Upper lobe of right lung (tissue), 1 donor: ENCODE results near the gene ZNF446. TPM values are rescaled to one million over a fixed set of nuclear protein-coding genes. Genes with fewer than 3 reads are reported as not detected.
"Not testable (repeated sequence)": the region's sequence is repeated elsewhere in the genome, so short reads cannot be mapped to it uniquely, and the experiment has no call there.

Experiments
- ATAC-seq: fragments of 200-7000 bp; cut with Tn5 transposase; one replicate; pipeline ENCODE4 v1.9.1; 2020; ENCODE audit warnings: mild to moderate bottlenecking, moderate library complexity
- DNase-seq: peaks from one replicate; pipeline ENCODE4 v3.0.0-alpha.2; 2020
- H3K27ac ChIP-seq: fragments of 200-600 bp; one replicate; pipeline ENCODE4 v1.8.0; 2022
- H3K27me3 ChIP-seq: fragments of 200-600 bp; one replicate; pipeline ENCODE4 v1.8.0; 2022; ENCODE audit warnings: mild to moderate bottlenecking
- H3K36me3 ChIP-seq: fragments of 200-600 bp; one replicate; pipeline ENCODE4 v1.8.0; 2022
- H3K4me1 ChIP-seq: fragments of 200-600 bp; one replicate; pipeline ENCODE4 v1.8.0; 2022
- H3K4me3 ChIP-seq: fragments of 200-600 bp; one replicate; pipeline ENCODE4 v1.8.0; 2022; ENCODE audit warnings: mild to moderate bottlenecking
- H3K9me3 ChIP-seq: fragments of 200-600 bp; one replicate; pipeline ENCODE4 v1.8.0; 2022
- intact Hi-C: fragments of 100-400 bp; cut with DNase I; formaldehyde crosslinking; loops from one replicate; pipeline ENCODE4 v1.11.0; 2022
- total RNA-seq: library from RNA; stranded (reverse); fragmentation: NEBNext Ultra II Directional; extraction: Animal tissue kit (Norgen Biotek cat#: 25700); gene quantifications from one replicate; pipeline ENCODE4 v1.2.1, GENCODE V29; 2021
- TF ChIP-seq, protein P1 (sequence below): fragments of 200-600 bp; IDR thresholded peaks from one replicate; pipeline ENCODE4 v1.8.0; 2022; ENCODE audit warnings: antibody characterized with exemption
- donor health status: DM: no; HTN: yes; CAD: no; lungs with severe emphysema.

Gene ZNF446
- total RNA-seq, 1 donor from 2014 or later: 8.8 TPM

DNA sequence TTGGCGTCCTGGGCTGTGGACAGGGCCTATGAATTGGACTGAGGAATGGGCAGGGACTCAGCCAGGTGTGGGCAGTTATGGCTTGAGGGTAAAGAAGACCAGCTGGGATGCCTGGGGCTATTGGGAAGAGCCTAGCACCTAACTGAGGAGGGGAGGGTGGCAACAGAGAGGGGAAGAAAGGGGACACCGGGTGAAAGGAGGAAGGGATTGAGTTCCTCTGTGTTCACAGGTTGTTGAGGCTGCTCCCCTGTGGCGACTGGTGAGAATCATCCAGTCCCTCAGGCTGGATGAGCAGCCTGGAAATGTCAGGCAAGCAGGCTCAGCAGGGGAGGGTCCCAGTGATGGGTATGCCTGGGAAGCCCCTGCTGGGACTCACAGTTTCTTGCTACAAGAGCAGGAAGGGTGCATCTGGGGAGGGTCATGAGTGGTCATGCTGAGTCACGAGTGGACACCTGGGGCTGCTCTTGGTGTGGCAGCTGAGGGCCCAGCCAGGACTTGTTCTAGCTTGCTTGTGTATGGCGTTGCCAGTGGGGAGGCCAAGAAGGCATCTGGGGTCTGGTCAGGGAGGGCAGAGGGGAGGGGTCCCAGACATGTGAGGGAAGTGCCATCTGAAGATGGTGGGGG is 7.8 kb upstream of the ZNF446 start:
- Histone ChIP-seq H3K4me1 (peaks cover 12% of the 10 kb centered on the region), H3K36me3 (peaks cover 28% of the 10 kb centered on the region), H3K4me3 (no peak overlapping the region), H3K9me3 (no peaks in the 10 kb centered on the region), H3K27ac (no peak overlapping the region), H3K27me3 (no peaks in the 10 kb centered on the region)
- intact Hi-C loops: no loop called here
- ATAC-seq (no peak), DNase-seq (no peak)
- TF ChIP-seq, protein P1, sequence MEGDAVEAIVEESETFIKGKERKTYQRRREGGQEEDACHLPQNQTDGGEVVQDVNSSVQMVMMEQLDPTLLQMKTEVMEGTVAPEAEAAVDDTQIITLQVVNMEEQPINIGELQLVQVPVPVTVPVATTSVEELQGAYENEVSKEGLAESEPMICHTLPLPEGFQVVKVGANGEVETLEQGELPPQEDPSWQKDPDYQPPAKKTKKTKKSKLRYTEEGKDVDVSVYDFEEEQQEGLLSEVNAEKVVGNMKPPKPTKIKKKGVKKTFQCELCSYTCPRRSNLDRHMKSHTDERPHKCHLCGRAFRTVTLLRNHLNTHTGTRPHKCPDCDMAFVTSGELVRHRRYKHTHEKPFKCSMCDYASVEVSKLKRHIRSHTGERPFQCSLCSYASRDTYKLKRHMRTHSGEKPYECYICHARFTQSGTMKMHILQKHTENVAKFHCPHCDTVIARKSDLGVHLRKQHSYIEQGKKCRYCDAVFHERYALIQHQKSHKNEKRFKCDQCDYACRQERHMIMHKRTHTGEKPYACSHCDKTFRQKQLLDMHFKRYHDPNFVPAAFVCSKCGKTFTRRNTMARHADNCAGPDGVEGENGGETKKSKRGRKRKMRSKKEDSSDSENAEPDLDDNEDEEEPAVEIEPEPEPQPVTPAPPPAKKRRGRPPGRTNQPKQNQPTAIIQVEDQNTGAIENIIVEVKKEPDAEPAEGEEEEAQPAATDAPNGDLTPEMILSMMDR: no peak

DNA sequence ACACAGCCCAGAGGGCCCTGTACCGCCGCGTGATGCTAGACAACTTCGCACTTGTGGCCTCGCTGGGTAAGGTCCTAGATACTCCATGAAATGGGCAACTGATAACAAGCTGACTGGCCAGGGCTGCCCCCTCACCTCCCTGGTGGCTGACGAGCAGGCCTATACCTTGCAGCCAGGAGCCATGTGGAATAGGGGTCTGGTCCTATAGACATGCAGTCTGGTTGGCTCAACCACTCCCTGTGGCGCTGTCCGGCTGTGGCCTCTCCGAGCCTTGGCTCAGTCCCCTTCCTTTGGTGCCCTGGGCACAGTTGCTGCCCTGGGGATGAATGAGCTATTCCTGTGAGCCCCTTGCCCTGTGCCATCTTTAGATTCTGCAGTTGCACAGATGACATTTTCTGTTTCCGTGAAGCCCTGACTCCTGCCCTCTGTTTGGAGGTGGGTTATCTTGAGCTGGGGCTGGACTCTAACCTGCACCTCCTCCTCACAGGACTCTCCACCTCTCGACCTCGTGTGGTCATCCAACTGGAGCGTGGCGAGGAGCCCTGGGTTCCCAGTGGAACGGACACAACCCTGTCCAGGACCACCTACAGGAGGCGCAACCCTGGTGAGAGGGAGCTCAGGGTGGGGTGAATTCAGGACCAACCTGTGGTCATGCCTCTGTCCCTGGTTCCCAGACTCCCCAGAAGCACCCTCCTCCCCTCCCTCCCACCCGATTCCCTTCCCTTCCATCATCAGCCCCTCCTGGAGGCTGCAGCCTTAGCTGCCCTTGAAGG is 6.7 kb upstream of the ZNF446 start:
- H3K9me3 ChIP-seq: no peaks in the 10 kb centered on the region
- H3K4me1 ChIP-seq: peaks cover 12% of the 10 kb centered on the region
- peaks cover 28% of the 10 kb centered on the region for H3K36me3 ChIP-seq
- H3K4me3 ChIP-seq: no peak overlapping the region
- no peaks in the 10 kb centered on the region for H3K27me3 ChIP-seq
- ATAC-seq (no peak), DNase-seq (no peak)
- no peak overlapping the region for H3K27ac ChIP-seq
- TF ChIP-seq, protein P1: no peak
- intact Hi-C loops: no loop called here

DNA sequence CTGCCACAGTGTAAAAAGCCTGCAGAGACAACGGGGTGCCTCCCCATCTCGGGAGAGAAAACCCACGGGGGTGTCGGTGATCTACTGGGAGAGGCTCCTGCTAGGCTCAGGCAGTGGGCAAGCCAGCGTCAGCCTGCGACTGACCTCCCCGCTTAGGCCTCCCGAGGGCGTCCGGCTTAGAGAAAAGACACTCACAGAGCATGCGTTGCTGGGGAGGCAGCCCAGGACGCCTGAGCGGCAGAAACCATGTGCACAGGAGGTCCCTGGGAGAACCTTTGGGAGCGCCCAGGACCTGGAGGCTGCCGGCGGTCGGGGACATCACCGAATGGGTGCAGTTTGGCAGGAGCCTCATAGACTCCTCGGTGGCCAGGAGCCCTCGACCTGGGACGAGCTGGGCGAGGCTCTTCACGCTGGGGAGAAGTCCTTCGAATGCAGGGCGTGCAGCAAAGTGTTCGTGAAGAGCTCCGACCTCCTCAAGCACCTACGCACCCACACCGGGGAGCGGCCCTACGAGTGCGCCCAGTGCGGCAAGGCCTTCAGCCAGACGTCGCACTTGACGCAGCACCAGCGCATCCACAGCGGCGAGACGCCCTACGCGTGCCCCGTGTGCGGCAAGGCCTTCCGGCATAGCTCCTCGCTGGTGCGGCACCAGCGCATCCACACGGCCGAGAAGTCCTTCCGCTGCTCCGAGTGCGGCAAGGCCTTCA is 5.2 kb upstream of the ZNF446 start:
- ATAC-seq, DNase-seq, intact Hi-C loops: not testable (repeated sequence)

DNA sequence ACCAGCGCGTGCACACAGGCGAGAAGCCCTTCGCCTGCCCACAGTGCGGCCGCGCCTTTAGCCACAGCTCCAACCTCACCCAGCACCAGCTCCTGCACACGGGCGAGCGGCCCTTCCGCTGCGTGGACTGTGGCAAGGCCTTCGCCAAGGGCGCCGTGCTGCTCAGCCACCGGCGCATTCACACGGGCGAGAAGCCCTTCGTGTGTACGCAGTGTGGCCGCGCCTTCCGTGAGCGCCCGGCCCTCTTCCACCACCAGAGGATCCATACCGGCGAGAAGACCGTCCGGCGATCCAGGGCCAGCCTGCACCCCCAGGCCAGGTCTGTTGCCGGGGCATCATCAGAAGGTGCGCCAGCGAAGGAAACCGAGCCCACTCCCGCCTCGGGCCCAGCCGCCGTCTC is 4.4 kb upstream of the ZNF446 start:
- no peaks in the 10 kb centered on the region for H3K27me3 ChIP-seq
- no peaks in the 10 kb centered on the region for H3K9me3 ChIP-seq
- H3K4me3 ChIP-seq: no peak overlapping the region
- DNase-seq: no peak
- peaks cover 16% of the 10 kb centered on the region for H3K4me1 ChIP-seq
- H3K27ac ChIP-seq: no peak overlapping the region
- TF ChIP-seq, protein P1: no peak
- ATAC-seq: no peak
- intact Hi-C loops: no loop called here
- H3K36me3 ChIP-seq: peaks cover 28% of the 10 kb centered on the region

More for the DNA sequence above, 5.2 kb upstream of the ZNF446 start:
- not testable (repeated sequence) for H3K27ac ChIP-seq, H3K4me3 ChIP-seq, H3K27me3 ChIP-seq, H3K9me3 ChIP-seq
- Histone ChIP-seq H3K36me3 (peaks cover 28% of the 10 kb centered on the region), H3K4me1 (peaks cover 20% of the 10 kb centered on the region)

DNA sequence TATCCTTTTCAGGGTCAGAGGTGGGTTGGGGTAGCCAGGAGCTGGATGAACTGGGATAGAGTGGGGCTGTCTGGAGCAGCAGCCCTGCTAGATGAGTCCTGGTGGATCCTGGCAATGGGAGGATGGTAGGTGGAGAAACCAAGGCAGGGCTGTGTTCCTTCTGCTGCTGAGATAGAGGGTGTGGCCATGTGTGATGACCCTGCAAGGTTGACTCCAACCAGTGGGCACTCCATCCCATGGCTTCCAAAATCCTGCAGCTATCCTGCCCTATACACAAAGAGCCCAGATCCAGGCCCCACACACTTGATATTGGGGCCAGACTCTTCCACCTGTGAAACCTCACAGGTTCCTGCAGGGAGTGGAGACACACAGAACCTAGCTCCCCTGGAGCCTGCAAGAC is 2.4 kb upstream of the ZNF446 start:
- TF ChIP-seq, protein P1: no peak
- H3K36me3 ChIP-seq: peaks cover 29% of the 10 kb centered on the region
- intact Hi-C loops: no loop called here

More for the DNA sequence above, 2.4 kb upstream of the ZNF446 start:
- no peaks in the 10 kb centered on the region for H3K27me3 ChIP-seq
- ATAC-seq (no peak), DNase-seq (no peak)
- no peaks in the 10 kb centered on the region for H3K9me3 ChIP-seq
- H3K4me3 ChIP-seq: no peak overlapping the region
- no peak overlapping the region for H3K27ac ChIP-seq
- H3K4me1 ChIP-seq: peaks cover 15% of the 10 kb centered on the region
